Gastrocnemius medialis (tissue), 4 donors: Measurements from ENCODE around the gene ROBO1.

Source experiments
- CTCF ChIP-seq, 5 experiments: fragments of 450-650 bp in 3 of 5; fragments of 200-600 bp in 2 of 5; sonication (generic) in 2 of 5; IDR thresholded peaks in 4 of 5; conservative IDR thresholded peaks in 1 of 5; 1 replicate in 4 of 5; 2 replicates in 1 of 5; pipeline ENCODE4 v1.5.1; 2016 to 2019; ENCODE audit warnings: antibody characterized with exemption in 5 of 5, mild to moderate bottlenecking in 3 of 5, moderate library complexity in 3 of 5
- POLR2A ChIP-seq, 2 donors: fragments of 450-650 bp; IDR thresholded peaks; one replicate each; pipeline ENCODE4 v1.6.1; 2017; ENCODE audit warnings: antibody characterized with exemption in 2 of 2, mild to moderate bottlenecking in 2 of 2, moderate library complexity in 2 of 2

GRCh38 chr3:79278681-79279080, 489.1 kb downstream of the ROBO1 start:
- TF ChIP-seq CTCF (IDR thresholded peaks at IDR 0.05 in 4 of 5, conservative IDR thresholded peaks at IDR 0.05 in 1 of 5) (no peak), POLR2A (IDR thresholded peaks at IDR 0.05) (no peak)
